Measurements from ENCODE around the gene SWT1. TPM values are rescaled to one million over a fixed set of nuclear protein-coding genes. Genes with fewer than 3 reads are reported as not detected.
A peak's percentile ranks its signal among the peaks of the same experiment; 100 is the strongest.

The SWT1 gene
- total RNA-seq, result 10 to 100 TPM in 3 of 4 donors, 1 to 10 TPM in 1; 8.2 to 16.0 (median 11.7) TPM

GRCh38 chr1:185156854-185157598 is at the start of gene SWT1, which contains the start of gene TRMT1L:
Gene SWT1, plus strand, starts transcription at chr1:185157167. Its CDS starts 3,675 bp downstream, at chr1:185160842.
Gene TRMT1L, minus strand, starts transcription at chr1:185156953. Its CDS starts 241 bp downstream, at chr1:185156712.
- WGBS, 2 donors, result 0% methylated on average over 38 to 49 of the region's 63 CpGs
- Histone ChIP-seq H3K4me1 (peaks cover 0 to 50% (median 29%) of the 10 kb centered on the region in 4 donors), H3K4me3 (peak within 1 kb of the TSS; percentile 77 to 97 (median 87)), H3K9me3 (no peaks in the 10 kb centered on the region), H3K27me3 (no peaks in the 10 kb centered on the region), H3K27ac (peak within 1 kb of the TSS; percentile 96 to 99 (median 98)), H3K36me3 (peaks cover 0 to 11% (median 0%) of the 10 kb centered on the region in 3 donors)
- peak; percentile 100 for DNase-seq (ENCODE audit: low spot score in 2 of 2)
- peak; percentile 74 to 100 for TF ChIP-seq EP300 (IDR thresholded peaks at IDR 0.05)
- TF ChIP-seq POLR2A (IDR thresholded peaks at IDR 0.05), result peak; percentile 99
- TF ChIP-seq, protein P1, sequence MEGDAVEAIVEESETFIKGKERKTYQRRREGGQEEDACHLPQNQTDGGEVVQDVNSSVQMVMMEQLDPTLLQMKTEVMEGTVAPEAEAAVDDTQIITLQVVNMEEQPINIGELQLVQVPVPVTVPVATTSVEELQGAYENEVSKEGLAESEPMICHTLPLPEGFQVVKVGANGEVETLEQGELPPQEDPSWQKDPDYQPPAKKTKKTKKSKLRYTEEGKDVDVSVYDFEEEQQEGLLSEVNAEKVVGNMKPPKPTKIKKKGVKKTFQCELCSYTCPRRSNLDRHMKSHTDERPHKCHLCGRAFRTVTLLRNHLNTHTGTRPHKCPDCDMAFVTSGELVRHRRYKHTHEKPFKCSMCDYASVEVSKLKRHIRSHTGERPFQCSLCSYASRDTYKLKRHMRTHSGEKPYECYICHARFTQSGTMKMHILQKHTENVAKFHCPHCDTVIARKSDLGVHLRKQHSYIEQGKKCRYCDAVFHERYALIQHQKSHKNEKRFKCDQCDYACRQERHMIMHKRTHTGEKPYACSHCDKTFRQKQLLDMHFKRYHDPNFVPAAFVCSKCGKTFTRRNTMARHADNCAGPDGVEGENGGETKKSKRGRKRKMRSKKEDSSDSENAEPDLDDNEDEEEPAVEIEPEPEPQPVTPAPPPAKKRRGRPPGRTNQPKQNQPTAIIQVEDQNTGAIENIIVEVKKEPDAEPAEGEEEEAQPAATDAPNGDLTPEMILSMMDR (IDR thresholded peaks at IDR 0.05), result peak in 1 of 5 experiments; percentile 21

DNA sequence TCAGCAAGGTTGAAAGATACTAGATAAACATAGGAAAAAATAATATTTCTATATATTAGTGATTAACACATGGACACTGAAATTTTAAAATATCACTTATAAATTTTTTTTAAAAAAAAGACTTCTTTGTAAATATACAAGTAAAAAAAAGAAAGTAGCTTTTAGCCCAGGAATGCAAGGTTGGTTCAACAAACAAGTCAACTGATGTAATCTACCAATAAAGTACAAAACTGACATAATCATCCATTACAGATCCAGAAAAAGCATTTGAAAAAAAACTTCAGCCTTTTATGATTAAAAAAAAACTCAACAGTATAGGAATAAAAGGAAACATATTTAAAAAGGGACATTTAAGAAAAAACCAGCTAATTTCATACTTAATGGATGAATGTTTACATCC is 48.6 kb upstream of the SWT1 start:
- H3K4me1 ChIP-seq, result no peaks in the 10 kb centered on the region
- H3K9me3 ChIP-seq, result peaks cover 0 to 40% (median 7%) of the 10 kb centered on the region in 4 donors
- no peak overlapping the region for H3K4me3 ChIP-seq
- no peak for DNase-seq (ENCODE audit: low spot score in 2 of 2)
- peaks cover 0 to 8% (median 3%) of the 10 kb centered on the region in 3 donors for H3K36me3 ChIP-seq
- TF ChIP-seq, protein P1 (IDR thresholded peaks at IDR 0.05), result no peak
- TF ChIP-seq POLR2A (IDR thresholded peaks at IDR 0.05), result no peak
- TF ChIP-seq EP300 (IDR thresholded peaks at IDR 0.05), result no peak
- H3K27me3 ChIP-seq, result no peaks in the 10 kb centered on the region
- no peak overlapping the region for H3K27ac ChIP-seq

DNA sequence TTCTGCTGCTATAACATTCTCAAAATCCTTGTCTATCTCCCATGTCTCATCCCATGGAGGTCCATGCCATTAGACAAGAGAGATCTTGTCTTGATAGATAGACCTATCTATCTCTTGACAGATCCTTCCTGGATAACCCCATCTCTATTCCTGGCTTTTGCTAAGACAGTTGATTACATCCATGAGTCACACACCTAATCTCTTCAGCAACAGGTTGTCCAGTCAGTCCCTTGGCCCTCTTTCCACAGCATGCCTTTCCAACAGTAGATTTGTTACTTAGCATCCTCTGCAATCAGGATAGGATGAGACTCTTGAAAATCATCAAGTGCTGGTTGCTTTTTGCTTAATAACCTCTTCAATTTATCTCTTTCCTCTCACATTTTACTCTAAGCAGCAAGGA is 46.8 kb upstream of the SWT1 start:
- DNase-seq (ENCODE audit: low spot score in 2 of 2), result no peak
- Histone ChIP-seq H3K4me1 (no peaks in the 10 kb centered on the region), H3K4me3 (no peak overlapping the region), H3K36me3 (no peaks in the 10 kb centered on the region), H3K9me3 (peaks cover 0 to 40% (median 7%) of the 10 kb centered on the region in 4 donors), H3K27ac (no peak overlapping the region), H3K27me3 (no peaks in the 10 kb centered on the region)
- TF ChIP-seq EP300 (IDR thresholded peaks at IDR 0.05) (no peak), POLR2A (IDR thresholded peaks at IDR 0.05) (no peak)

DNA sequence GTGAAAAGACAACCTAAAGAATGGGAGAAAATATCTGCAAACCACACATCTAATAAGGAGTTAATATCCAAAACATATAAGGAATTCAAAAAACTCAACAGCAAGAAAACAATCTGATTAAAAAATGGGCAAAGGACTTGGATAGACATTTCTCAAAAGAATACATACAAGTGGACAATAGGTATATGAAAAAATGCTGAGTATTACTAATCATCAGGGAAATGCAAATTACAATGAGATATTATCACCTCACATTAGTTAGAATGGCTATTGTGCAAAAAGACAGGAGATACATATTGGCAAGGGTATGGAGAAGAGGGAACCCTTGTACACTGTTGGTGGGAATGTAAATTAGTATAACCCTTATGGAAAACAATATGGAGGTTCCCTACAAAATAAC is 45.1 kb upstream of the SWT1 start:
- no peak for DNase-seq (ENCODE audit: low spot score in 2 of 2)
- TF ChIP-seq, protein P1 (IDR thresholded peaks at IDR 0.05), result no peak
- no peak for TF ChIP-seq POLR2A (IDR thresholded peaks at IDR 0.05)
- no peak for TF ChIP-seq EP300 (IDR thresholded peaks at IDR 0.05)
- Histone ChIP-seq H3K4me1 (no peaks in the 10 kb centered on the region), H3K9me3 (peaks cover 0 to 33% (median 7%) of the 10 kb centered on the region in 4 donors), H3K4me3 (no peak overlapping the region), H3K36me3 (no peaks in the 10 kb centered on the region), H3K27me3 (no peaks in the 10 kb centered on the region), H3K27ac (no peak overlapping the region)

DNA sequence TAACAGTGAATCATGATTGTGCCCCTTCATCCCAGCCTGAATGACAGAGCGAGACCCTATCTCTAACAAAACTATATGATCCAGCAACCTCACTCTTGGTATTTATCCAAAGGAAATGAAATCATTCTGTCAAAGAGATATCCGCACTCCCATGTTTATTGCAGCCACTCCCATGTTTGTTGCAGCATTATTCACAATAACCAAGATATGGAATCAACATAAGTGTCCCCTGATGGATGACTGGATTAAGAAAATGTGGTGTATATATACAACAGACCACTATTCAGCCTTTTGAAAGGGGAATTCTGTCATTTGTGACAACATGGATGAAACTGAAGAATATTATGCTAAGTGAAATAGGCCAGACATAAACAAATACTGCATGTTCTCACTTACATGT is 44.6 kb upstream of the SWT1 start:
- WGBS, 2 donors, result 75 to 80% methylated on average over 2 of the region's 2 CpGs
- Histone ChIP-seq H3K9me3 (peaks cover 0 to 29% (median 6%) of the 10 kb centered on the region in 4 donors), H3K27ac (no peak overlapping the region), H3K27me3 (no peaks in the 10 kb centered on the region), H3K36me3 (no peaks in the 10 kb centered on the region), H3K4me1 (no peaks in the 10 kb centered on the region), H3K4me3 (no peak overlapping the region)
- TF ChIP-seq POLR2A (IDR thresholded peaks at IDR 0.05) (no peak), EP300 (IDR thresholded peaks at IDR 0.05) (no peak)
- TF ChIP-seq, protein P1 (IDR thresholded peaks at IDR 0.05), result no peak
- no peak for DNase-seq (ENCODE audit: low spot score in 2 of 2)

Measured in tibial nerve (tissue), 4 donors.